Motor neuron (in vitro differentiated cells): ENCODE data around the gene SCAMP4. TPM values are rescaled to one million over a fixed set of nuclear protein-coding genes. Genes with fewer than 3 reads are reported as not detected.

Experiments
- ATAC-seq, 8 experiments: fragments of 200-7000 bp; cut with Tn5 transposase; replicated peaks in 6 of 8; 2 replicates each; pipeline ENCODE4 v1.8.0; 2021; ENCODE audit warnings: mild to moderate bottlenecking in 8 of 8, moderate library complexity in 8 of 8
- H3K27ac ChIP-seq, 2 donors: fragments of 250-450 bp; sonication (Bioruptor Pico); 2 replicates each; pipeline ENCODE4 v1.9.0; 2021; ENCODE audit warnings: antibody characterized with exemption in 2 of 2, mild to moderate bottlenecking in 2 of 2, moderate library complexity in 1 of 2
- H3K4me1 ChIP-seq, 2 donors: fragments of 250-450 bp; sonication (Bioruptor Pico); replicated peaks in 1 of 2; 2 replicates each; pipeline ENCODE4 v1.6.1; 2021; ENCODE audit warnings: antibody characterized with exemption in 2 of 2, mild to moderate bottlenecking in 2 of 2, moderate library complexity in 1 of 2
- H3K4me3 ChIP-seq, 5 donors: fragments of 250-450 bp; sonication (Bioruptor Pico); 2 replicates each; pipeline ENCODE4 v1.9.0; 2021; ENCODE audit warnings: antibody characterized with exemption in 5 of 5, mild to moderate bottlenecking in 5 of 5, moderate library complexity in 4 of 5
- WGBS, 10 experiments: fragments of 450-650 bp; shearing (Covaris generic); methylation state at CpG; one replicate each; pipeline ENCODE4 v1.0.0; 2022; 5-methylcytosine and 5-hydroxymethylcytosine counted together
- in situ Hi-C, 9 experiments: fragments of 400-800 bp; cut with MboI; loops; one replicate each; pipeline ENCODE4 v1.15.0; 2021; ENCODE audit warnings: low sequenced_read_pairs in 9 of 9, low pct_unique_long_range_greater_than_20kb in 2 of 9; ENCODE audit not compliant: unreplicated experiment in 9 of 9
- total RNA-seq, 8 experiments: library from RNA; unstranded; fragments of 300-600 nt; gene quantifications; 2 replicates each; pipeline versions ENCODE4 v1.2.3 to v1.2.4, GENCODE V29; 2022

The SCAMP4 gene
- 10 to 100 TPM in 7 of 8 experiments, 1 to 10 TPM in 1; 8.4 to 47.8 (median 24.1) TPM for total RNA-seq

GRCh38 chr19:1905110-1905862 is at the start of gene SCAMP4, which contains the start of gene ADAT3:
Gene SCAMP4, plus strand, starts transcription at chr19:1905399. Its CDS starts 9,621 bp downstream, at chr19:1915020.
Gene ADAT3, plus strand, starts transcription at chr19:1905399. Its CDS starts 6,649 bp downstream, at chr19:1912048.
- H3K4me3 ChIP-seq, result peak within 1 kb of the TSS; percentile 64 to 81 (median 75)
- H3K27ac ChIP-seq, result peak within 1 kb of the TSS; percentile 91 to 94
- 3 to 13% (median 6%) methylated on average over 3 to 7 of the region's 92 CpGs; no CpG with 5 or more reads in 7 of the 10 experiments for WGBS, 10 experiments
- H3K4me1 ChIP-seq, result peaks cover 7 to 11% of the 10 kb centered on the region in 2 donors
- in situ Hi-C loops, result no loop called here
- ATAC-seq, result peak; percentile 94 to 98 (median 96)

- Histone ChIP-seq H3K27ac (peak overlapping the region; percentile 91), H3K4me3 (peak overlapping the region in 3 of 5 donors; percentile 24 to 30 (median 25)), H3K4me1 (peaks cover 65 to 81% of the 10 kb centered on the region in 2 donors)
- WGBS, 10 experiments, result 0 to 20% (median 1%) methylated on average over 1 to 6 of the region's 13 CpGs; no CpG with 5 or more reads in 6 of the 10 experiments
- in situ Hi-C loops, result no loop called here
- ATAC-seq, result peak in 7 of 8 experiments; percentile 0 to 14 (median 2)
Observed at GRCh38 chr19:1855828-1856255, 49.4 kb upstream of the SCAMP4 start.

GRCh38 chr19:1856345-1856697 is 48.9 kb upstream of the SCAMP4 start:
- Histone ChIP-seq H3K27ac (peak overlapping the region; percentile 91), H3K4me3 (peak overlapping the region in 4 of 5 donors; percentile 1 to 37 (median 26)), H3K4me1 (peaks cover 69 to 86% of the 10 kb centered on the region in 2 donors)
- 60 to 65% methylated on average over 3 to 4 of the region's 6 CpGs; no CpG with 5 or more reads in 8 of the 10 experiments for WGBS, 10 experiments
- peak in 2 of 8 experiments; percentile 0 for ATAC-seq
- in situ Hi-C loops, result no loop called here

GRCh38 chr19:1856698-1857603 is 48.2 kb upstream of the SCAMP4 start:
- Histone ChIP-seq H3K4me1 (peaks cover 76 to 84% of the 10 kb centered on the region in 2 donors), H3K4me3 (peak overlapping the region; percentile 1 to 37 (median 22)), H3K27ac (peak overlapping the region; percentile 91)
- peak; percentile 1 to 42 (median 29) for ATAC-seq
- in situ Hi-C loops, result no loop called here
- 0 to 36% (median 20%) methylated on average over 3 to 4 of the region's 73 CpGs; no CpG with 5 or more reads in 7 of the 10 experiments for WGBS, 10 experiments

GRCh38 chr19:1857648-1858326 is 47.4 kb upstream of the SCAMP4 start:
- WGBS, 10 experiments, result 0 to 47% methylated on average over 2 to 5 of the region's 16 CpGs; no CpG with 5 or more reads in 8 of the 10 experiments
- ATAC-seq, result no peak
- in situ Hi-C loops, result no loop called here
- peaks cover 69 to 75% of the 10 kb centered on the region in 2 donors for H3K4me1 ChIP-seq
- peak overlapping the region in 3 of 5 donors; percentile 15 to 37 (median 30) for H3K4me3 ChIP-seq
- H3K27ac ChIP-seq, result peak overlapping the region in 1 of 2 donors; percentile 91

- Histone ChIP-seq H3K4me1 (peaks cover 67 to 73% of the 10 kb centered on the region in 2 donors), H3K27ac (no peak overlapping the region), H3K4me3 (no peak overlapping the region)
- in situ Hi-C loops, result no loop called here
- 60 to 100% (median 83%) methylated on average over 1 to 5 of the region's 10 CpGs; no CpG with 5 or more reads in 6 of the 10 experiments for WGBS, 10 experiments
- ATAC-seq, result no peak
Observed at GRCh38 chr19:1858412-1859081, 46.7 kb upstream of the SCAMP4 start.

- 65 to 94% methylated on average over 3 to 4 of the region's 18 CpGs; no CpG with 5 or more reads in 8 of the 10 experiments for WGBS, 10 experiments
- ATAC-seq, result no peak
- H3K4me3 ChIP-seq, result peak overlapping the region in 3 of 5 donors; percentile 13 to 80 (median 23)
- in situ Hi-C loops, result no loop called here
- peaks cover 61 to 66% of the 10 kb centered on the region in 2 donors for H3K4me1 ChIP-seq
- H3K27ac ChIP-seq, result no peak overlapping the region
Observed at GRCh38 chr19:1859331-1859781, 45.8 kb upstream of the SCAMP4 start.

- H3K4me1 ChIP-seq, result peaks cover 53 to 60% of the 10 kb centered on the region in 2 donors
- H3K4me3 ChIP-seq, result peak overlapping the region in 3 of 5 donors; percentile 13 to 80 (median 23)
- peak in 4 of 8 experiments; percentile 3 to 12 (median 6) for ATAC-seq
- in situ Hi-C loops, result no loop called here
- H3K27ac ChIP-seq, result no peak overlapping the region
- 0 to 67% (median 0%) methylated on average over 1 to 6 of the region's 32 CpGs; no CpG with 5 or more reads in 3 of the 10 experiments for WGBS, 10 experiments
Observed at GRCh38 chr19:1860042-1860775, 45.0 kb upstream of the SCAMP4 start.

- in situ Hi-C loops, result no loop called here
- 0 to 49% (median 43%) methylated on average over 1 to 6 of the region's 28 CpGs; no CpG with 5 or more reads in 7 of the 10 experiments for WGBS, 10 experiments
- no peak for ATAC-seq
- Histone ChIP-seq H3K4me1 (peaks cover 47 to 54% of the 10 kb centered on the region in 2 donors), H3K27ac (no peak overlapping the region), H3K4me3 (peak overlapping the region; percentile 42 to 82 (median 55))
Observed at GRCh38 chr19:1860821-1861598, 44.2 kb upstream of the SCAMP4 start.

GRCh38 chr19:1861599-1862031 is 43.6 kb upstream of the SCAMP4 start:
- 0 to 3% methylated on average over 1 to 6 of the region's 23 CpGs; no CpG with 5 or more reads in 8 of the 10 experiments for WGBS, 10 experiments
- H3K4me1 ChIP-seq, result peaks cover 41 to 48% of the 10 kb centered on the region in 2 donors

More at GRCh38 chr19:1861599-1862031, 43.6 kb upstream of the SCAMP4 start:
- H3K4me3 ChIP-seq, result peak overlapping the region; percentile 42 to 82 (median 55)
- ATAC-seq, result no peak
- in situ Hi-C loops, result no loop called here
- H3K27ac ChIP-seq, result peak overlapping the region in 1 of 2 donors; percentile 17
